ENCODE results near the gene PGA5.
A peak's percentile ranks its signal among the peaks of the same experiment; 100 is the strongest.

PGA5 gene

GRCh38 chr11:61264795-61265194 lies 23.8 kb downstream of the PGA5 start:
- DNase-seq (ENCODE audit: extremely low spot score, insufficient read length, low read depth) (no peak), FAIRE-seq (no peak)

DNA sequence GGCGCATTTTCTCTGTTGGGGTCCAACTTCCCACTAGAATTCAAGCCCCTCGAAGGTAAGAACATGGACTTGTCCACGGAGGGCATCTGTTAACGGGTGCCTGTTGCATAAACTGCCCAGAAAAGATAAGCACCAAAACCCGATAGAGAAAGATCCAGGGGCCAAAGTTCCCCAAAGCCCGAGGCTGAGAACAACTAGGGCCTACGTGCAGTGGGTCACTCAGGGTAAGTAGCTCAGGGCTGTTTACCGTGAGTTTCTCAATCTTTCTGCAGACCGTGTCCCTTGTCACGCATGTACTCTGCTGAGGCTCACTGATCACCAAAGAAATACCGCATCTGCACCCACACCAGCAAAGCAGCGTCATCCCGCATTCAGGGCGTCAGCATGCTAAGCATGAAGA lies 24.4 kb downstream of the PGA5 start:
- DNase-seq (ENCODE audit: extremely low spot score, insufficient read length, low read depth) = no peak
- no peak for FAIRE-seq

DNA sequence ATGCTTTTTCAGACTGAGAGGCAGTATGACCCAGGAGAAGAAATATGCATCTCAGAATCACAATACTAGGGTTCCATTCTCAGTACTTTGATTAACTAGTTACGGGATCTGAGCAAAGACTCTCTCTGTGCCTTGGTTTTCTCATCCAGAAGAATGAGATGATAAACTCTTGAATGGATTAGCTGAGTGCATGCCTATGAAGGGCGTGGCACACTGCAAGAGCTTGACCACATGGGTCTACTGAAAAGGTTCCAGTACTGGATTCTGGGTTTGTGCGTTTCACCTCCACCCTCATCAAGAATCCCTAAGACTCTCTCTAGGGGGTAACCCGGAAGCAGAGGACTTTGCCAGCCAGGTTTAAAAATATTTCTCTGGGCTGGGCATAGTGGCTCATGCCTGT lies 25.6 kb downstream of the PGA5 start:
- no peak for DNase-seq (ENCODE audit: extremely low spot score, insufficient read length, low read depth)

GRCh38 chr11:61267437-61267841 lies 26.5 kb downstream of the PGA5 start:
- DNase-seq (ENCODE audit: extremely low spot score, insufficient read length, low read depth) (no peak), FAIRE-seq (no peak)

More for the DNA sequence above, 25.6 kb downstream of the PGA5 start:
- no peak for FAIRE-seq

- no peak for DNase-seq (ENCODE audit: extremely low spot score, insufficient read length, low read depth)
Observed at GRCh38 chr11:61268588-61269250, 27.7 kb downstream of the PGA5 start.

GRCh38 chr11:61270354-61271076 lies 29.5 kb downstream of the PGA5 start:
- no peak for DNase-seq (ENCODE audit: extremely low spot score, insufficient read length, low read depth)

More at GRCh38 chr11:61268588-61269250, 27.7 kb downstream of the PGA5 start:
- FAIRE-seq = no peak

GRCh38 chr11:61272731-61273130 lies 31.8 kb downstream of the PGA5 start:
- FAIRE-seq (no peak), DNase-seq (ENCODE audit: extremely low spot score, insufficient read length, low read depth) (no peak)

More at GRCh38 chr11:61270354-61271076, 29.5 kb downstream of the PGA5 start:
- no peak for FAIRE-seq

- FAIRE-seq (no peak), DNase-seq (ENCODE audit: extremely low spot score, insufficient read length, low read depth) (no peak)
Observed at GRCh38 chr11:61273178-61274078, 32.5 kb downstream of the PGA5 start.

DNA sequence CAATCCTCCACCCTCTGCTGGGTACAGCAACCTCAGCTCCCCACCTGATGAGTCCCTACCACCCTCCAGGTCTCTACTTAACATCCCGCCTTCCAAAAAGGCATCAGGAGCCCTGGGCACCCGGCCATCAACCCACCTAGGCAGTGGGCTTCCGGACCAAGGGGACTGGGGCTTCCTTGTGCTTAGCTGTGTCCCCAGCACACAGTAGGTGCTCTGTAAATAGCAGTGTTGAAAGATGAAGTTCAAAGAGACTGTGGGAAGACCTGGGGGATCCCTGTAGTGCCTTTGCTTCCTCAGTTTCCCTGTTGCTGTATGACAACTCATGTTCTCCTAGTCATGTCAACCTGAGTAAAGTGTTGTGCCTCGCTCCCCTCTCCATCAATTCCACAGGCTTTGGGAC lies 33.1 kb downstream of the PGA5 start:
- FAIRE-seq (no peak), DNase-seq (ENCODE audit: extremely low spot score, insufficient read length, low read depth) (no peak)

DNA sequence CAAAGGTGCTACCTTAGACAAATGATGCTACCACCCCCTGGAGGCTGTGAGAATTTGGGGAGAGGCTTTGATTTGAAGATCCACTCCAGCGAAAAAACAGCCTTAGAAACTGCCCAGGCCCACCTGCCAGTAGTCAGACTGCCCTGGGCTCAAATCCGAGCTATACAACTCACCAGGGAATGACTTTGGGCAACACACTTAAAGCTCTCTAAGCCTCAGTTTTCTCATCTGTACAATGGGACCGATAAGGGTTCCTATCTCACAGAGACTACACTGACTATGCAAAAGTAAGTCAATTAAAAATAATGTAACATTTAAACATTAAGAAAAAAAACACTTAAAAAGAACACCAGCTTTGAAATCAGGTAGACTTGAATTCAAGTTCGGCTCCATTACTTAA lies 34.2 kb downstream of the PGA5 start:
- FAIRE-seq (no peak), DNase-seq (ENCODE audit: extremely low spot score, insufficient read length, low read depth) (no peak)

DNA sequence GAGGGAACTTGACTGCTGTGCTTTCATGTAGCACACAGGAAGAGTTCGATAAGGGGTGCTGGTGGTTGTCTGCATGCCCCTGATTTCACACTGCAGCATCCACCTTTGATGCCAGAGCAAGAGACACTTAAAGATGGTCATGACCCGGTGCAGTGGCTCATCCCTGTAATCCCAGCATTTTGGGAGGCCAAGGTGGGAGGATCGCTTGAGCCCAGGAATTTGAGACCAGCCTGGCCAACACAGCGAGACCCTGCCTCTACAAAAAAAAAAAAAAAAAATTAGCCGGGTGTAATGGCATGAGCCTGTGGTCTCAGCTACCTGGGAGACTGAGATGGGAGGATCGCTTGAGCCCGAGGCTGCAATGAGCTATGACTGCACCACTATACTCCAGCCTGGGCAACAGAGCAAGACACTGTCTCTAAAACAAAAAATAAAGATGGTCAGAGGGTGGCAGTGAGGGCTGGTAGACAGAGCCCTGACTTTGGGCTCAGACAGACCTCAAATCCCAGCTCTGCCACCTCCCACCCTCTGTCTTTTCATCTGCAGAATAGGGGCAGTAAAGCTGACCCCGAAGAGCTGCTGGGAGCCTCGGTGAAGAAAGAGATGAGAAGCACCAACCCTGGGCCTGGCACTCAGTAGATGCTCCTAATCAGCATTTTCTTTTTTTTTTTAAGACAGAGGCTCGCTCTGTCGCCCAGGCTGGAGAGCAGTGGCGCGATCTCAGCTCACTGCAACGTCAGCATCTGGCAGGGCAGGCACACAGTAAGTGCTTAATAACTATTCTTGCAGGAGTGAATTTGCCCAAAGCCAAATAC lies 36.4 kb downstream of the PGA5 start:
- DNase-seq (ENCODE audit: extremely low spot score, insufficient read length, low read depth) (no peak), FAIRE-seq (no peak)

GRCh38 chr11:61278001-61278470 lies 37.1 kb downstream of the PGA5 start:
- DNase-seq (ENCODE audit: extremely low spot score, insufficient read length, low read depth) (no peak), FAIRE-seq (no peak)

- FAIRE-seq (no peak), DNase-seq (ENCODE audit: extremely low spot score, insufficient read length, low read depth) (no peak)
Observed at GRCh38 chr11:61279934-61280659, 39.1 kb downstream of the PGA5 start.

DNA sequence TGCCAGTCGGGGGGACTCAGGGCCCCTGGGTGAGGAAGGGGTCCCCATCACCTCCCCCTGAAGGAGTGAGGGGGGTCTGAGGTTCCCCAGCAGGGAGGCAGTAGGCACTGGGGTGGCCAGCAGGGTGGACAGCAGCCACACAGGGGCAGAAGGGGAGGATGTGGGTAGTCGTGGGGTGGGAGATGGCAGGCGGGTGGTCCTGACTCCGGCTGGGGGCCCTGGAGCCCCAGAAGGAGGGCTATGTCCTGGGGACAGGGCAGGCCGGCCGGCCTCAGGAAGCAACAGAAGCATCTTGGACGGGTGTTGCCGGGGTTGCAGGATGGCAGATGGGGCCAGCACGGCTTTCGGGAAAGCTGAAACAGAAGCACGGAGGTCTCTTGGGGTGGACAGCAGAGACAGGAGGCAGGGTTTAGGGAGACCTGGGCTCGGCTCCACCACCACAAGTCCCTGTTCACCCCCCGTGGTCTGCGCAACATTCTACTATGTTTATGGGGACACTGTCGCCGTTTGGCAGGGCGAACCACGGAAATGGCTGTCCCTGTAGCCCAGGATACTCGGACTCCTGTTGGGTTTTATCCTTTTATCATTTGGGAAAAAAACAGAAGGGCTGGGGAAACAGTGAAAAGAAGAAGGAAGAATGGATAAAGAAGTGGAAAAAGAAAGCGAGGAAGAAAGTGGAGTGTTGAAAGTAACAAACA lies 40.1 kb downstream of the PGA5 start:
- DNase-seq (ENCODE audit: extremely low spot score, insufficient read length, low read depth) (no peak), FAIRE-seq (no peak)

DNA sequence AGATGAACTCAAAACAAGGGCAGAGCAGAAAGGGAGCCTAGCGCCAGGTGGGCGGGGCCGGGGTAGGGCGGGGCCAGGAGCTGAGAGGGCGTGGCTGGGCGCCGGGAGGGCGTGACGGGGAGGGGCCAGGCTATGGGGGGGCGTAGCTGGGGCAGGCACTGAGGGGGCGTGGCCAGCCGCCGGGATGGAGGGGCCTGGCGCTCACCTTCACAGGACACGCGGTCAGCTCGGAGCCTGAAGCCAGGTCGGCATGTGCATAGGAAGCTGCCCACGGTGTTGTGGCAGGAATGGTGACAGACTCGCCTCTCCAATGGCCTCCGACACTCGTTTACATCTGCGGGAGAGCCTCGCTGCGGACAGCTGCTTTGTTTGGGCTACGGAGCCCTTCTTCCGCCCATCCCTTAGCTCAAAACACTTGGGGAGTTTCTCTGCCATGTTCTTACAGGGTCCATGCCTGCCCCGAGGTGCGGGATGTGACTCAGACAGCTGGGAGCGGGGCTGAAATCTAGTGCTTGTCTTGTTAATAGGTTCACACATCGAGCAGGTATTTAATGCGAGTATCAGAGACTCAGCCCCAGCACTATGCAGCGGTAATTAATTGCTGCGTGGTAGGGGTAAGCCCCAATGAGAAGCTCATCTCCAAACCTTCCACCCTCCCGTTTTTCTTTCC lies 40.7 kb downstream of the PGA5 start:
- DNase-seq (ENCODE audit: extremely low spot score, insufficient read length, low read depth) = peak; percentile 47
- no peak for FAIRE-seq

GRCh38 chr11:61283613-61284012 lies 42.6 kb downstream of the PGA5 start:
- DNase-seq (ENCODE audit: extremely low spot score, insufficient read length, low read depth) (no peak), FAIRE-seq (no peak)

GRCh38 chr11:61287338-61287977 lies 46.5 kb downstream of the PGA5 start:
- FAIRE-seq = no peak

More at GRCh38 chr11:61287338-61287977, 46.5 kb downstream of the PGA5 start:
- DNase-seq (ENCODE audit: extremely low spot score, insufficient read length, low read depth) = no peak

Measured in GM18507 (cell line).